Measurements from ENCODE around the gene COPG1. TPM values are rescaled to one million over a fixed set of nuclear protein-coding genes. Genes with fewer than 3 reads are reported as not detected.
A peak's percentile ranks its signal among the peaks of the same experiment; 100 is the strongest.

The COPG1 gene
- total and polyA plus RNA-seq, 2 of the 13 experiments (the other 11 are each of a cell fraction or from before 2014, with no cell fraction given): 98.6 to 166 TPM

GRCh38 chr3:129224984-129225393 is 24.4 kb upstream of the COPG1 start (continued):
- TF ChIP-seq ZHX1 (CRISPR knock-in tag; IDR thresholded peaks at IDR 0.05; ENCODE audit: low read depth): 0 out of 2 replicates have a peak, but pooled peaks have one; percentile 45
- TF ChIP-seq, protein P1, sequence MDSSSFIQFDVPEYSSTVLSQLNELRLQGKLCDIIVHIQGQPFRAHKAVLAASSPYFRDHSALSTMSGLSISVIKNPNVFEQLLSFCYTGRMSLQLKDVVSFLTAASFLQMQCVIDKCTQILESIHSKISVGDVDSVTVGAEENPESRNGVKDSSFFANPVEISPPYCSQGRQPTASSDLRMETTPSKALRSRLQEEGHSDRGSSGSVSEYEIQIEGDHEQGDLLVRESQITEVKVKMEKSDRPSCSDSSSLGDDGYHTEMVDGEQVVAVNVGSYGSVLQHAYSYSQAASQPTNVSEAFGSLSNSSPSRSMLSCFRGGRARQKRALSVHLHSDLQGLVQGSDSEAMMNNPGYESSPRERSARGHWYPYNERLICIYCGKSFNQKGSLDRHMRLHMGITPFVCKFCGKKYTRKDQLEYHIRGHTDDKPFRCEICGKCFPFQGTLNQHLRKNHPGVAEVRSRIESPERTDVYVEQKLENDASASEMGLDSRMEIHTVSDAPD (CRISPR knock-in tag; IDR thresholded peaks at IDR 0.05): no peak
- no peak for TF ChIP-seq ZBTB3 (CRISPR knock-in tag; IDR thresholded peaks at IDR 0.05; ENCODE audit: borderline replicate concordance, low read depth)
- TF ChIP-seq SMARCC2 (IDR thresholded peaks at IDR 0.05): no peak
- peak; percentile 28; the same call in 1 of the 2 replicates for TF ChIP-seq NR2C2 (CRISPR knock-in tag; IDR thresholded peaks at IDR 0.05; ENCODE audit: borderline replicate concordance)
- TF ChIP-seq CEBPB (IDR thresholded peaks at IDR 0.05; ENCODE audit: borderline replicate concordance, low read depth, low read length): peak; percentile 99
- TF ChIP-seq ZSCAN9 (CRISPR knock-in tag; IDR thresholded peaks at IDR 0.05; ENCODE audit: borderline replicate concordance): peak; percentile 62; the same call in 1 of the 2 replicates
- 0 out of 2 replicates have a peak, but pooled peaks have one; percentile 23 for TF ChIP-seq POGK (CRISPR knock-in tag; conservative IDR thresholded peaks at IDR 0.05)
- TF ChIP-seq ZSCAN25 (CRISPR knock-in tag; IDR thresholded peaks at IDR 0.05): no peak
- TF ChIP-seq ZNF547 (CRISPR knock-in tag; IDR thresholded peaks at IDR 0.05): no peak
- no peak for TF ChIP-seq HOXA7 (CRISPR knock-in tag; IDR thresholded peaks at IDR 0.05)
- 0 out of 2 replicates have a peak, but pooled peaks have one; percentile 35 for TF ChIP-seq ZNF670 (CRISPR knock-in tag; IDR thresholded peaks at IDR 0.05; ENCODE audit: borderline replicate concordance)
- peak; percentile 62; the same call in 1 of the 2 replicates for TF ChIP-seq ESRRA (CRISPR knock-in tag; IDR thresholded peaks at IDR 0.05; ENCODE audit: low read depth)
- peak; percentile 61; the same call in 1 of the 2 replicates for TF ChIP-seq FOXO1 (CRISPR knock-in tag; IDR thresholded peaks at IDR 0.05)
- peak; percentile 29; the same call in 1 of the 2 replicates for TF ChIP-seq MYC (CRISPR knock-in tag; IDR thresholded peaks at IDR 0.05; ENCODE audit: borderline replicate concordance)
- TF ChIP-seq MTA1 (CRISPR knock-in tag; IDR thresholded peaks at IDR 0.05; ENCODE audit: borderline replicate concordance): peak; percentile 86; the same call in 1 of the 2 replicates
- TF ChIP-seq TAF1 (CRISPR knock-in tag; IDR thresholded peaks at IDR 0.05): peak; percentile 56
- peak; percentile 68 for TF ChIP-seq FOSL2 (CRISPR knock-in tag; IDR thresholded peaks at IDR 0.05)
- peak; percentile 24; the same call in 1 of the 2 replicates for TF ChIP-seq ISL2 (CRISPR knock-in tag; IDR thresholded peaks at IDR 0.05)
- peak; percentile 88 for TF ChIP-seq NCOR1 (IDR thresholded peaks at IDR 0.05; ENCODE audit: borderline replicate concordance, low read length)
- TF ChIP-seq MIXL1 (CRISPR knock-in tag; IDR thresholded peaks at IDR 0.05): peak; percentile 96
- TF ChIP-seq, protein P2, sequence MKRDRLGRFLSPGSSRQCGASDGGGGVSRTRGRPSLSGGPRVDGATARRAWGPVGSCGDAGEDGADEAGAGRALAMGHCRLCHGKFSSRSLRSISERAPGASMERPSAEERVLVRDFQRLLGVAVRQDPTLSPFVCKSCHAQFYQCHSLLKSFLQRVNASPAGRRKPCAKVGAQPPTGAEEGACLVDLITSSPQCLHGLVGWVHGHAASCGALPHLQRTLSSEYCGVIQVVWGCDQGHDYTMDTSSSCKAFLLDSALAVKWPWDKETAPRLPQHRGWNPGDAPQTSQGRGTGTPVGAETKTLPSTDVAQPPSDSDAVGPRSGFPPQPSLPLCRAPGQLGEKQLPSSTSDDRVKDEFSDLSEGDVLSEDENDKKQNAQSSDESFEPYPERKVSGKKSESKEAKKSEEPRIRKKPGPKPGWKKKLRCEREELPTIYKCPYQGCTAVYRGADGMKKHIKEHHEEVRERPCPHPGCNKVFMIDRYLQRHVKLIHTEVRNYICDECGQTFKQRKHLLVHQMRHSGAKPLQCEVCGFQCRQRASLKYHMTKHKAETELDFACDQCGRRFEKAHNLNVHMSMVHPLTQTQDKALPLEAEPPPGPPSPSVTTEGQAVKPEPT (CRISPR knock-in tag; IDR thresholded peaks at IDR 0.05; ENCODE audit: low read depth): 0 out of 2 replicates have a peak, but pooled peaks have one; percentile 65
- no peak for TF ChIP-seq SAFB2 (CRISPR knock-in tag; IDR thresholded peaks at IDR 0.05; ENCODE audit: borderline replicate concordance, low read depth)
- TF ChIP-seq U2AF2 (IDR thresholded peaks at IDR 0.05; ENCODE audit: low read depth, low read length): no peak
